SK-N-SH (cell line): ENCODE data around the gene CHST9.
"Not testable (repeated sequence)": the region's sequence is repeated elsewhere in the genome, so short reads cannot be mapped to it uniquely, and the experiment has no call there.

ENCODE experiments used
- CTCF ChIP-seq: fragments of 200-600 bp; sonication (generic); IDR thresholded peaks from 2 replicates; pipeline ENCODE4 v1.6.1; 2017; ENCODE audit warnings: antibody characterized with exemption, mild to moderate bottlenecking, moderate library complexity
- EP300 ChIP-seq, 2 experiments: IDR thresholded peaks; 2 replicates each; pipeline versions ENCODE4 v1.4.0 to v1.6.1; 2012; ENCODE audit warnings: borderline replicate concordance in 1 of 2, low read depth in 1 of 2, low read length in 1 of 2
- TAF1 ChIP-seq: IDR thresholded peaks from 2 replicates; pipeline ENCODE4 v1.6.1; 2012; ENCODE audit warnings: low read depth, mild to moderate bottlenecking, low read length, moderate library complexity, borderline replicate concordance

GRCh38 chr18:26927822-26928221, 257.3 kb downstream of the CHST9 start:
- not testable (repeated sequence) for TF ChIP-seq EP300 (IDR thresholded peaks at IDR 0.05; ENCODE audit: borderline replicate concordance in 1 of 2, low read depth in 1 of 2, low read length in 1 of 2); TAF1; CTCF
